ENCODE data around the gene ZDHHC13.

Gene ZDHHC13

GRCh38 chr11:19201737-19202605 lies 85.0 kb downstream of the ZDHHC13 start, which contains the start of gene CSRP3:
Gene CSRP3 (minus strand): TSS chr11:19201983. CDS start chr11:19192448, 9,535 bp downstream.
- peaks cover 0 to 13% (median 6%) of the 10 kb centered on the region in 10 experiments; a peak in 4 of 20 replicates for H3K4me1 ChIP-seq
- no peaks in the 10 kb centered on the region; a peak in 1 of 22 replicates for H3K9me3 ChIP-seq (replicated peaks in 1 of 11)
- no peak for TF ChIP-seq Cebpa-rat (IDR thresholded peaks at IDR 0.05)
- no peak within 1 kb of the TSS for H3K9ac ChIP-seq
- no peaks in the 10 kb centered on the region for H3K36me3 ChIP-seq
- no peaks in the 10 kb centered on the region for H3K27me3 ChIP-seq
- H3K27ac ChIP-seq = no peak within 1 kb of the TSS
- no peaks in the 10 kb centered on the region for H4K20me1 ChIP-seq
- H3K4me3 ChIP-seq = no peak within 1 kb of the TSS
- H3K4me2 ChIP-seq = peak within 1 kb of the TSS in 2 of 11 experiments; percentile 5 to 29; a peak in 1 of 22 replicates

GRCh38 chr11:19204836-19205235 lies 87.9 kb downstream of the ZDHHC13 start:
- Histone ChIP-seq H3K9me3 (replicated peaks in 1 of 11) (no peaks in the 10 kb centered on the region; a peak in 1 of 22 replicates), H3K4me1 (peaks cover 0 to 13% (median 6%) of the 10 kb centered on the region in 10 experiments; a peak in 4 of 20 replicates), H3K9ac (no peak overlapping the region), H3K27me3 (no peaks in the 10 kb centered on the region), H3K4me2 (no peak overlapping the region), H3K27ac (no peak overlapping the region), H4K20me1 (no peaks in the 10 kb centered on the region), H3K4me3 (no peak overlapping the region), H3K36me3 (no peaks in the 10 kb centered on the region)
- TF ChIP-seq Cebpa-rat (IDR thresholded peaks at IDR 0.05) = no peak

GRCh38 chr11:19208181-19208580 lies 91.2 kb downstream of the ZDHHC13 start:
- no peaks in the 10 kb centered on the region; a peak in 1 of 22 replicates for H3K9me3 ChIP-seq (replicated peaks in 1 of 11)
- H3K4me2 ChIP-seq = no peak overlapping the region
- H3K4me3 ChIP-seq = no peak overlapping the region
- no peak overlapping the region for H3K9ac ChIP-seq
- no peak overlapping the region for H3K27ac ChIP-seq
- no peaks in the 10 kb centered on the region for H4K20me1 ChIP-seq
- TF ChIP-seq Cebpa-rat (IDR thresholded peaks at IDR 0.05) = no peak
- no peaks in the 10 kb centered on the region for H3K27me3 ChIP-seq
- H3K36me3 ChIP-seq = no peaks in the 10 kb centered on the region
- peaks cover 0 to 8% (median 0%) of the 10 kb centered on the region in 10 experiments; a peak in 2 of 20 replicates for H3K4me1 ChIP-seq

- Histone ChIP-seq H3K9ac (no peak overlapping the region), H3K27me3 (no peaks in the 10 kb centered on the region), H4K20me1 (no peaks in the 10 kb centered on the region), H3K4me3 (no peak overlapping the region), H3K36me3 (no peaks in the 10 kb centered on the region), H3K27ac (no peak overlapping the region), H3K4me1 (peaks cover 0 to 8% (median 0%) of the 10 kb centered on the region in 10 experiments; a peak in 2 of 20 replicates), H3K4me2 (no peak overlapping the region), H3K9me3 (replicated peaks in 1 of 11) (no peaks in the 10 kb centered on the region)
- no peak for TF ChIP-seq Cebpa-rat (IDR thresholded peaks at IDR 0.05)
Measured at GRCh38 chr11:19208959-19209546, 92.1 kb downstream of the ZDHHC13 start.

GRCh38 chr11:19209617-19210370 lies 92.8 kb downstream of the ZDHHC13 start:
- TF ChIP-seq Cebpa-rat (IDR thresholded peaks at IDR 0.05) = no peak
- no peaks in the 10 kb centered on the region for H3K9me3 ChIP-seq (replicated peaks in 1 of 11)
- no peak overlapping the region for H3K27ac ChIP-seq
- no peaks in the 10 kb centered on the region for H4K20me1 ChIP-seq
- H3K36me3 ChIP-seq = no peaks in the 10 kb centered on the region
- H3K4me3 ChIP-seq = no peak overlapping the region
- no peak overlapping the region for H3K9ac ChIP-seq
- H3K4me1 ChIP-seq = peaks cover 0 to 8% (median 0%) of the 10 kb centered on the region in 10 experiments; a peak in 2 of 20 replicates
- H3K4me2 ChIP-seq = no peak overlapping the region
- no peaks in the 10 kb centered on the region for H3K27me3 ChIP-seq

- Histone ChIP-seq H3K4me3 (no peak overlapping the region), H3K9me3 (replicated peaks in 1 of 11) (no peaks in the 10 kb centered on the region), H3K27me3 (no peaks in the 10 kb centered on the region), H3K4me1 (no peaks in the 10 kb centered on the region), H3K4me2 (no peak overlapping the region), H3K36me3 (no peaks in the 10 kb centered on the region), H4K20me1 (no peaks in the 10 kb centered on the region), H3K27ac (no peak overlapping the region), H3K9ac (no peak overlapping the region)
- no peak for TF ChIP-seq Cebpa-rat (IDR thresholded peaks at IDR 0.05)
Measured at GRCh38 chr11:19216021-19216420, 99.1 kb downstream of the ZDHHC13 start.

GRCh38 chr11:19216709-19217374 lies 99.9 kb downstream of the ZDHHC13 start:
- Histone ChIP-seq H4K20me1 (no peaks in the 10 kb centered on the region), H3K9ac (no peak overlapping the region), H3K9me3 (replicated peaks in 1 of 11) (no peaks in the 10 kb centered on the region), H3K27ac (no peak overlapping the region), H3K4me3 (no peak overlapping the region), H3K4me1 (no peaks in the 10 kb centered on the region), H3K4me2 (no peak overlapping the region), H3K27me3 (no peaks in the 10 kb centered on the region), H3K36me3 (peaks cover 0 to 3% (median 0%) of the 10 kb centered on the region in 11 experiments; a peak in 1 of 22 replicates)
- no peak for TF ChIP-seq Cebpa-rat (IDR thresholded peaks at IDR 0.05)

GRCh38 chr11:19218216-19218615 lies 101.2 kb downstream of the ZDHHC13 start:
- Histone ChIP-seq H3K9ac (no peak overlapping the region), H3K27ac (no peak overlapping the region), H4K20me1 (no peaks in the 10 kb centered on the region), H3K9me3 (replicated peaks in 1 of 11) (peaks cover 0 to 4% (median 0%) of the 10 kb centered on the region in 11 experiments; a peak in 2 of 22 replicates), H3K4me2 (no peak overlapping the region), H3K36me3 (peaks cover 0 to 17% (median 12%) of the 10 kb centered on the region in 11 experiments; a peak in 18 of 22 replicates), H3K4me3 (no peak overlapping the region), H3K27me3 (no peaks in the 10 kb centered on the region), H3K4me1 (no peaks in the 10 kb centered on the region)
- TF ChIP-seq Cebpa-rat (IDR thresholded peaks at IDR 0.05) = no peak

Measured in BLaER1 treated with 17β-estradiol and CSF1 and Interleukin-3, amounts not matched to agents 10 nM and 100 nM (cell line).